ENCODE results near the gene JAG2. TPM values are rescaled to one million over a fixed set of nuclear protein-coding genes. Genes with fewer than 3 reads are reported as not detected.

JAG2 gene
- total and polyA plus RNA-seq, 8 donors = 10.1 to 34.2 (median 14.6) TPM

DNA sequence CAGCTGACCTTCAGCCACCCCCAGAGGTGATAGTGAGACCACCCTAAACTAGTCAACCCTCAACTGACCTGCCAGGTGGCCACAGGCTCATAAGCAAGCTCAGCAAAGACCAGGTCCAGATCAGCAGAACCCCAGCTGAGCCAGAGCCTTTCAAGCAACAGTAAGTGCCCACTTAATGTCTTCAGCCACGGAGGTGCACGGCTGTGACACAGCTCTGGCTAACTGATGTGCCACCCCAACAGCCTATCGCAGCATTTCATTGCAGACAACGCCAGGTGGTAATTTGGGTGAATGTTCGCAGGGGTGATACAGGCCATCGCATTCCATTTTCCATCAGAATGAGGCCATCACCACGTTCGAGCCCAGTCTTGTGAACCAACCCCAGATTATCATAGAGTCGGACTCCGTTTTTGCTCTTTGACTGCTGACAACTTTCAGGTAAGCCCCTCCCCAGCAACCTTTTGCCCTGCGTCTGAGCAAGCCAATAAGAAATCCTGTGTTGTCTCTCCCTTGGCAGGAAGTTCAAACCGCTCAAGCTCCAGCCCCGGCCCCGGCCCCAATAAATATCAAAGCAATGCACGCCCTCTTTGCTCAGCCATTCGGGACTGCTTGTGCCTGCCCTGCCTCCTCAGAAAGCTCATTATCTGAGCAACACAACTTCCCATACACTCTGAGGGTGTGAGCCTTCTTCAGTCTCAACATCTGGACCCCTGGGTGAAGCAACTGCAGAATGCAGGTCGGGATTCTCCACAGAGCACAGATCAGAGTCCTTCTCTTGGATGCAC lies 44.4 kb downstream of the JAG2 start:
- no peaks in the 10 kb centered on the region for H3K36me3 ChIP-seq
- intact Hi-C loops (cut with DNase I) = no loop called here
- H3K27ac ChIP-seq = no peak overlapping the region
- no peak for ATAC-seq
- TF ChIP-seq, protein P1, sequence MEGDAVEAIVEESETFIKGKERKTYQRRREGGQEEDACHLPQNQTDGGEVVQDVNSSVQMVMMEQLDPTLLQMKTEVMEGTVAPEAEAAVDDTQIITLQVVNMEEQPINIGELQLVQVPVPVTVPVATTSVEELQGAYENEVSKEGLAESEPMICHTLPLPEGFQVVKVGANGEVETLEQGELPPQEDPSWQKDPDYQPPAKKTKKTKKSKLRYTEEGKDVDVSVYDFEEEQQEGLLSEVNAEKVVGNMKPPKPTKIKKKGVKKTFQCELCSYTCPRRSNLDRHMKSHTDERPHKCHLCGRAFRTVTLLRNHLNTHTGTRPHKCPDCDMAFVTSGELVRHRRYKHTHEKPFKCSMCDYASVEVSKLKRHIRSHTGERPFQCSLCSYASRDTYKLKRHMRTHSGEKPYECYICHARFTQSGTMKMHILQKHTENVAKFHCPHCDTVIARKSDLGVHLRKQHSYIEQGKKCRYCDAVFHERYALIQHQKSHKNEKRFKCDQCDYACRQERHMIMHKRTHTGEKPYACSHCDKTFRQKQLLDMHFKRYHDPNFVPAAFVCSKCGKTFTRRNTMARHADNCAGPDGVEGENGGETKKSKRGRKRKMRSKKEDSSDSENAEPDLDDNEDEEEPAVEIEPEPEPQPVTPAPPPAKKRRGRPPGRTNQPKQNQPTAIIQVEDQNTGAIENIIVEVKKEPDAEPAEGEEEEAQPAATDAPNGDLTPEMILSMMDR (IDR thresholded peaks at IDR 0.05) = no peak
- H3K4me3 ChIP-seq = no peak overlapping the region
- no peaks in the 10 kb centered on the region for H3K4me1 ChIP-seq
- no peak for DNase-seq
- H3K27me3 ChIP-seq = peaks cover 0 to 36% of the 10 kb centered on the region in 2 donors
- peaks cover 0 to 20% of the 10 kb centered on the region in 2 donors for H3K9me3 ChIP-seq

DNA sequence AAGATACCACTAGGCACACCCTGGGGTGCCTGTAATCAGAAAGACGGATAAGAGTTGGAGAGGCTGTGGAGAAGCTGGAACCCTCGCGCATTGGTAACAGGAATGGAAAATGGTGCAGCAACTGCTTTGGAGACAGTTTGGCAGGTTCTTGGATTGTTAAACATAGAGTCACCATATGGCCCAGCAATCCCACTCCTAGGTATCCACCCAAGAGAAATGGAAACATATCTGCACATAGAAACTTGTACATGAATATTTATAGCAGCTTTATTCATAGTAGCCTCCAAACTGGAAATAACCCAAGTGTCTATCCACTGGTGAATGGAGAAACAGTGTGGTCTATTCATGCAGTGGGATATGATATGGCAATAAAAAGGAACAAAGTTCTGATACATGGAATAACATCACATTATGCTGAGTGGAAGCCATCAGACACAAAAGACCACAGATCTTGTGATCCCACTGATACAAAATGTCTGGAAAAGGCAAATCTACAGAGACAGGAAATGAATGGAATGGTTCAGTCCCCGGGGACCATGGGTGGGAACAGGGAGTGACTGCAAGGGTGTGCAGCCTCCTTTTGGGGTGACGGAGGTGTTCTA lies 45.4 kb downstream of the JAG2 start:
- H3K27ac ChIP-seq = no peak overlapping the region
- TF ChIP-seq, protein P1 (IDR thresholded peaks at IDR 0.05) = no peak
- ATAC-seq (no peak), DNase-seq (no peak)
- H3K4me3 ChIP-seq = no peak overlapping the region
- peaks cover 0 to 36% of the 10 kb centered on the region in 2 donors for H3K27me3 ChIP-seq
- H3K36me3 ChIP-seq = no peaks in the 10 kb centered on the region
- intact Hi-C loops (cut with DNase I) = no loop called here
- H3K9me3 ChIP-seq = peaks cover 0 to 20% of the 10 kb centered on the region in 2 donors
- H3K4me1 ChIP-seq = no peaks in the 10 kb centered on the region

DNA sequence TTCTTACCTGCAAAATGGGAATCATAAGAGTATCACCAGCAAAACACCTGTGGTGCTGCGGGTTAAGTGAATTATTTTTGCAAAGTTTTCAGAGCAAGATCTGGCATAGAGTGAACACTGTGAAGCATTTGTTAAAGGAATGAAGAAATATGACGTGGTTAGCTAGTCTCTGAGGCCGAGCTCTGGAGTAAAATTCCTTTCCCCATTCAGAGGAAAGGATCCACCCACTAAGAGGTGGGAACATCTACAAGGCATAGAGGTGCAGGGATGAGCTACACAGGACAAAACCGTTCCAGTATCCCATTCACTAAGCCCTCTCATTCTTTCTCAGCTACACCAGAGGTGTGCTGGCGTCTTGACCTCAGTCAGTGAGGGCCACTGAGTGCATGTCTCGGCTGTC lies 48.5 kb downstream of the JAG2 start:
- Histone ChIP-seq H3K9me3 (peaks cover 0 to 20% of the 10 kb centered on the region in 2 donors), H3K27ac (no peak overlapping the region), H3K36me3 (no peaks in the 10 kb centered on the region), H3K4me3 (no peak overlapping the region), H3K4me1 (no peaks in the 10 kb centered on the region), H3K27me3 (peaks cover 0 to 13% of the 10 kb centered on the region in 2 donors)
- ATAC-seq (no peak), DNase-seq (no peak)
- TF ChIP-seq, protein P1 (IDR thresholded peaks at IDR 0.05) = no peak
- intact Hi-C loops (cut with DNase I) = no loop called here

DNA sequence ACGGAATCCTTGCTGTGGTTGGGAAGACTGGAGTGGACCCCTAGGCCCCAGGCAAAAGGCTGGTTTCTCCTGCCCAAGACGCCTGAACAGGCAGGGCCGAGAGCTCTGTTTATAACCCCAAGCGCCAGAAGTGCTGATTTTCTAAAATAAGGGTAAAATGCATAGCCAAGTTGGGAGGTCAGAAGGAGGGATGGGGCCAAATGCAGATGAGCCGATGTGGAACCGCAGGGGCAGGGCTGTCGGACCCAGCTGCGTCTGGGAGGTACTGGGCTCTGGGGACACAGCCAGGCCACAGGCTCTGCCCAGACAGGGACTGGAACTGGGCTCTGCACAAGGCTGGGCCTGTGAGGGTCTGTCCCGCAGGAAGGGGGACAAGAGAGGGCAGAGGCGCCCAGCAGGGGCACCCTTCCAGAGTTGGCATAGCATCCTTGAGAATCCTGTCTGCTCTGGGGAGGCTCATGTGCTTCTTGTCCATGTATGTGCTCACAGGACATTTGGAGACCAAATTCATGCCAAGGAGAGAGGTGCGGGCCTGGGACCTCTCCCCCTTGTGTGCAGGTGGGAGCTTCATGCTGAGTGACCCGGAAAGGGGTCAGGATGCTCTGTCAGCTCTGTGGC lies 49.1 kb downstream of the JAG2 start:
- Histone ChIP-seq H3K36me3 (no peaks in the 10 kb centered on the region), H3K4me1 (no peaks in the 10 kb centered on the region), H3K27ac (no peak overlapping the region), H3K27me3 (peaks cover 0 to 9% of the 10 kb centered on the region in 2 donors), H3K4me3 (no peak overlapping the region), H3K9me3 (peaks cover 0 to 20% of the 10 kb centered on the region in 2 donors)
- ATAC-seq (no peak), DNase-seq (peak in 1 of 4 donors; percentile 59)
- intact Hi-C loops (cut with DNase I) = no loop called here
- TF ChIP-seq, protein P1 (IDR thresholded peaks at IDR 0.05) = no peak
